ENCODE data around the gene PRKAG2.

Gene PRKAG2

DNA sequence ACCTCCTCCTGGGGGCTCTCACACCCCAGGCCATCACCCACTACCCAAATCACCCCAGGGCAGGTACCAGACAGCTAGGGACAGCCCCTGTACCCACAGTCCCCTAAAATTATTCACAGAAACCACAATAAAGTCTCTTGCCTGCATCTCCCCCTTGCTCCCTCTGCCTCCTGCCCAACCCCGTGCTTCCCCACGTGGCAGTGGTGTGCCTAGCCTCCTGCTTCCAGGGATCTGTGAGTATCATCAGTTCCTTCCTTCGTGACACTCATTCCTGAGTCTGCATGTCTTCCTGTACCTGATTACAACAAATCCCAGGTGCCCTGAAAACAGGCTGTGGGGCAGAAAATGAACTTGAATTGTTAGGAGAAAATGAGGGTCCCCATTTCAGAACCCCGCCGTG lies 61.5 kb downstream of the PRKAG2 start:
- DNase-seq: no peak

- no peak for DNase-seq
Observed at GRCh38 chr7:151814400-151815009, 62.4 kb downstream of the PRKAG2 start.

DNA sequence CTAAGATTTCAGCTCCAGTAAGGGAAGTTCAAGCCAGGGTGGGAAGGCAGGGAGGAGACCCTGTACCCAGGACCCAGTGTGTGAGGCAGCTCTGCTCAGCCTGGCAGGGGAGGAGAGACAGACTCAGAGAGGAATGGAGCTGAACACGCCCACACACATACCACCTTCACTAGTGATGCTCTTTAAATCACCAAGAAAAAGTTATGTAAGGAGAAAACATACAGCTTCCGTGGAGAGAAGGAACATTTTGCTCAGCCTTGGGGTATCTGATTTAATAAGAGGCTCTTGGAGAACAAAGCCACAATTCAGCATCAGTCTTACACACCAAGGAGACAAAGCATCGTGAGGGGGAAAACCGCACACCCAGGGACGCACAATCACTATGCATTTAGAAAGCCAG lies 62.9 kb downstream of the PRKAG2 start:
- no peak for DNase-seq

DNA sequence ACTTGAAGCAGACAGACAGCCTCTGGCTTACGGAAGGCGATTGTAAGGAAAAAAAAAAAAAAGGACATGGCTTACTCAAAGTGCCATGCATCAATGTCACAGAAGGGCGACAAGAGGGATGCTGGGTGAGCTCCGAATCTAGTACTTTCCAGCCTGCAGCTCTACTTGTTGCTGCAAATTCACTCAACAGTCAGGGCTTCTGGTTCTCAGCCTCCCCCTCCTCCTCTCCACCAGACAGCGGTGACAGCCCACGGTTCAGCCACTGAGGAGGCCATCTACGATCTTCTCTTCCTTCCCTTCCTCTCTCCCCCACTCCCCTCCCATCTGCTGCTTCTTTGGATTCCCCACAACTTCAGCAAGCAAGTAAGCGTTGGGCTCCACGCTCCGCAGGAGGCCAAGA lies 63.5 kb downstream of the PRKAG2 start:
- DNase-seq: no peak

DNA sequence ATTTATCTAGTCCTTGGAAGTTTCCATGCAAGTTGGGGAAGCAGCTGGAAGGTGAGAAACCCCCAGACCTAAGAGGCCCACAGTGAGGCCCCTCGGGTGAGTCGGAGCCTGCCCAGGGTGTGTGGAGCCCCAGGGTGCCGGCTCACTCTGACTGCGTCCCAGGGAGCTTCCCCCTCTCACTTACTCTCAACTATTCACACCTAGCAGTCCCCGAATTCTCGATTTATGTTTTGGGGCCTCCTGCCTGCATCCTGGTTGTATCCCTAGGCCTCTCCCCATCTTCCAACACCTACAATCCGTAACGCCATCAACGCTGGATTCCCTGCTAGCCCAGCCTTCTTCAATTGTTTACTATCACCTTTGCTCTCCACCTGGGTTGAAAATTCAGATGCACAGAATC lies 63.9 kb downstream of the PRKAG2 start:
- no peak for DNase-seq

- DNase-seq: no peak
Observed at GRCh38 chr7:151810441-151811232, 66.3 kb downstream of the PRKAG2 start.

DNA sequence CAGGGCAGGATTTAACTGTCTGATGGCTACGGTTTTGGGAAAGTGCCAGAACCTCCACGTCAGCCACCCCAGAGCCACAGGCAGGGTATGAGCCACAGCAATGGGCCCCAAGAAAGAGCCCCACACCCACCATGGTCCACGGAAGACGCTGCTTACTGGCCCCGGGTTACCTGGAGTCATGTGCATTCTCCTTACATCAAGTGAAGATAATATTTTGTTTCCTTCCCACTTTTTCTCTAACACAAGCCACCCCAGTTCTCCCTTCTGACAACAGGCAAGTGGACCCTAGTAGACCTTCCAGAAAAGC lies 67.1 kb downstream of the PRKAG2 start:
- no peak for DNase-seq

GRCh38 chr7:151809146-151809863 lies 67.6 kb downstream of the PRKAG2 start:
- no peak for DNase-seq

GRCh38 chr7:151808400-151809145 lies 68.3 kb downstream of the PRKAG2 start:
- DNase-seq: peak in 1 of 2 donors; percentile 52

DNA sequence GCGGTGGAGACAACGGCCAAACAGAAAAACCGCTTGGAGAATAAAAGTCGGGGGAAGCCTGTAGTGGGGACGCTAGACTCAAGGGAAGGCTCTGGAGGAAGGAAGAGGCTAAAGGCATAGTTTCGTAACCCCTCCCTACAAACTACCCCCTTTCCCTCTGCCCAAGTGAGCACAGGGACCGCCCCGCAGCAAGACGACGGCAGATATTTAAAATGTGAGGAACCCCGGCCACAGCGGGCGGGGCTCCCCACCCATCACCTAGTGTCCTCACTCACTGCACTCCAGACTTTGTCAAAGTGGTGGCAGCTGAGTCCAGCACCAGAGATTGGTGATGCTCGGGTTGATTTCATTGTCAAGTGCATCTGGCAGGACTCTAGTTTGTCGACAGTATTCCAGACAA lies 69.1 kb downstream of the PRKAG2 start:
- DNase-seq: peak; percentile 64 to 66

- DNase-seq: no peak
Observed at GRCh38 chr7:151806952-151807775, 69.8 kb downstream of the PRKAG2 start.

GRCh38 chr7:151806204-151806603 lies 70.7 kb downstream of the PRKAG2 start:
- peak; percentile 78 to 79 for DNase-seq

DNA sequence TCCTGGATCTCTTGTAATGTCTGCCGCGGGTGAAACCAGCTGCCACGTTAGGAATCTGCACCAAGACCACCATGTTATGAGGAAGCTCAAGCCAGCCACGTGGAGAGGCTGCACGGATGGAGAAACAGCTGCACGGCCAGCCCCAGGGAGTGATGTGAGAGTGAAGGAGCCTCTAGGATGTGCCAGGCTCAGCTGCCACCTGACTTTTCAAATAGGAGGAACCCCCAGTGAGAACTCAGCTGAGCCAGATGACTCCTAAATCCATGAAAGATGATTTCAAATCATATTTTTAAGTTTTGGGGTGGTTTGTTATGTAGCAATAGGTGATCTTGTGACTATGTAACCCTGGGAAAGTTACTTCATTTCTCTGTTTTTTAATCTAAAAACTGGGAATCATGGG lies 71.7 kb downstream of the PRKAG2 start:
- DNase-seq: peak; percentile 75 to 86

GRCh38 chr7:151804756-151805155 lies 72.2 kb downstream of the PRKAG2 start:
- no peak for DNase-seq

DNA sequence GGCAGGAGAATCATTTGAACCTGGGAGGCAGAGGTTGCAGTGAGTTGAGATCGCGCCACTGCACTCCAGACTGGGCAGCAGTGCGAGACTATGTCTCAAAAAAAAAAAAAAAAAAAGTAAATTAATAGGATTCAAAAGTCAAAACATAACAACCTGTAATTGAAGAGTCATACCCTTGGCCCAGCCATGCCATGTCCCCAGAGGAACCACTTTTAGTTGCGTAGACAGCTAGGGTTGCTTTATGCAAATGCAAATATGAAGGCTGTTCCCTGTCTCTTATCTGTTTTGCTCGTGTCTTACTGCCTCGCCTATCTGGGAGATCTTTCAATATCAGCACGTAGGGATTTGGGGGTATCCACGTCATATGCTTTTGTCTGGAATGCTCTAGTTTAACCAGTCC lies 73.1 kb downstream of the PRKAG2 start:
- no peak for DNase-seq

DNA sequence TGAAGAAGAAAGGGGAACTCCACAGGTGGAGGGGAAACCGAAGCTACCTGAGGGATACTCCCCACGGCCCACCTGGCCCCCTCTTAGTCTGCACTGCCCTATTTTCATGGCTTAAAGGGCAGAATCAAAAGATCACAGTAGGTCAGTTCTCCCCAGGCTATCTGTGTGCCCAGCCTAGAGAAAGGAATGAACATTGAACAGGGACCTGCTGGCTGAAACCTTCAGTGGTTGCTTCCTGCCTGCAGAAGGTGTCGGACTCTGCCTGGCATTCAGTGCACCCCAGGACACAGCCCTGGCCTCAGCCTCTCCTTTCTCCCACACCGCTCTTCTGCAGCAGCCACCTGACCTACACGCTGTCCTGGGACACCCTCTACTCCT lies 74.5 kb downstream of the PRKAG2 start:
- no peak for DNase-seq

DNA sequence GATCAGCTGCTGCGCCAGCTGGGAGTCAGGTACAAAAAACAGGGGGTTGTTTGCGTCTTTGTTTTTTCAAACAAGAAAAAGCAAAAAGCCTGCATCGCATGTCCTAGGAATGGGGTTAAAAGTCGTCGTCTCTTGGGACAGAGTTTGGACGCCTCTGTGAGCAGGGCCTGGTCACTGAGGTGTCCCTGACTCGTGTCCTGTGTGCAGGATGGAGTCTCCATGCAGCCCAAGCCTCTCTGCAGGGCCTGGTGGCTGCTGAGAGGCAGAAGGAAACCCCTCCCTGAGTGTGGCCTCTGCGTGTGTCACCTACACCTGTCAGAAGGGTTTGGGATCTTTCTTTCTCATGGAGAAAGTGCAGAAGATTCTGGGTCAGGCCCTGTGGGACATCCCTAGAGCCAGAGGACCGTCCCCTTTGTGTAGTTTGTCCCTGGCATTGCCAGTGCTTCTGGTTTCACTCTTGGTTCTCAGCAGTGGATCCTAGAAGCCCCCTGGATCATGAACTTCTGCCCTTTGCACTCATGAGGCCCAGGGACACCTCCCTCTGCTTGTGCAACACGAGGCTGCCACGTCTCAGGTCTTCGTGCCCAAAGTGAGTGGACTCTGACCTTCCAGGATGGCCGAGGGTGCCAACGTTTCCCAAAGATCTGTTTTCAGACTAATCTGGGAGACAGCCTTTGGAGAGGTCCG lies 75.0 kb downstream of the PRKAG2 start:
- no peak for DNase-seq

DNA sequence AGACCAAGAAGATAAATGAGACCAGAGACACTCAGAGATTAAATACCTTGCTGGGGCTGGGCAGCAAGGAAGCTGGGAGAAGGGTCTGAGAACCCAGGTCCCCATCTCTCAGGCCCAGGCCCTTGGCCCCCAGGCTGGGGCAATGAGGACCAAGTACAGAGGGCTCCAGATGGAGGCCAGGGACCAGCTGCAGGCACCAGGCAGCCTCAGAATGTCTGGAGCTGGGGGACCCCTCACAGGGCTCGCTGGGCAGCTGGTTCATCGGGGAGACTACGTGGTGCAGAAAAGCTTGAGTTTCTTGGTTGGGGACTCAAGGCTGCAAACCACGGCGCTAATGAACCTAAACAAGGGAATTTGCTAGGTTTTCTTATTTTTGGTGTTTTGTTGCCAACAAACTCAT lies 75.6 kb downstream of the PRKAG2 start:
- DNase-seq: no peak

GRCh38 chr7:151800861-151801260 lies 76.1 kb downstream of the PRKAG2 start:
- DNase-seq: no peak

GRCh38 chr7:151800391-151800790 lies 76.5 kb downstream of the PRKAG2 start:
- no peak for DNase-seq

DNA sequence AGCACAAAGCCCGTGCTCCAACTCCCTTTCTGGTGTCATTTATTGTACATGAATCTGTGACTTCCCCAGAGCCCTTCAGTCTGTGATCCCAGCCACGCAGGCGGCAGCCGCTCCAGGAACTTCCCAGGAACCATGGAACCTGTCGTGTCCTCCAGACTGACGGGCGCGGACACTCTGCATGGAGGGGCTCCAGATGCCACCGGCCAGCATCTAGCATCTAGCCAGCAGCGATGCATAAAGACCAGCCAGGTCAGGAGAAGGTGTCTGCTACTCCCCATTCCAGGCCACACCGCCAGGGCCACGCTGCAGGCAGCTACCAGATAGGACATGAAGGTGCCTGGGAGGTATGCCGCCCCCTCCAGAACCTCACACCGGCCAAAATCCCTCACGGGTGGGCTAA lies 77.4 kb downstream of the PRKAG2 start:
- DNase-seq: no peak
